GM21723 (cell line): ENCODE results near the gene TYW1.
"Not testable (repeated sequence)": the region's sequence is repeated elsewhere in the genome, so short reads cannot be mapped to it uniquely, and the experiment has no call there.

Experiments used
- ATAC-seq: cut with Tn5 transposase; IDR thresholded peaks from one replicate; pipeline ENCODE4 v1.9.1; 2021; ENCODE audit warnings: mild to moderate bottlenecking, moderate library complexity; ENCODE audit not compliant: unreplicated experiment

Gene TYW1

GRCh38 chr7:67236216-67236615, 239.6 kb downstream of the TYW1 start:
- ATAC-seq, result not testable (repeated sequence)

GRCh38 chr7:67242871-67243270, 246.2 kb downstream of the TYW1 start:
- not testable (repeated sequence) for ATAC-seq

GRCh38 chr7:67248364-67248763, 251.7 kb downstream of the TYW1 start:
- not testable (repeated sequence) for ATAC-seq

- no peak for ATAC-seq
These were observed 255.4 kb downstream of the TYW1 start for GRCh38 chr7:67251986-67252558.

DNA sequence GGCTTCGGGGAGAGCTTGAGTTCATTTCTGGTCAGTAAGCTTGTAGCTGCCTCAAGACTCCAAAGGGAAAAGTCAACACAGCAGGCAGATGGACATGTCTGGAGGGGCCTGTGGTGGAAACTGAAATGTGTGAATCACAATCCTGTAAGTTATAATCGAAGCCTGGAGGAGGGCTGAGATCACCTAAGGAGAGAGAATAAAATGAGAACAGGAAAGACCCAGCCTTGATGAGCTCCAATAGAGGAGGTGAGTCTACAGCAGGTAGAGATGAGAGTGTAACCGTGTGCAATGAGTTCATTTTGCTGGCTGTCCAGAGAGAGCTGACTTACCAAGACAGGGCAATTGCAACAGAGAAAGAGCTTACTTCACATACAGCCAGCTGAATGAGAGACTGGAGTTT, 258.4 kb downstream of the TYW1 start:
- ATAC-seq, result not testable (repeated sequence)

DNA sequence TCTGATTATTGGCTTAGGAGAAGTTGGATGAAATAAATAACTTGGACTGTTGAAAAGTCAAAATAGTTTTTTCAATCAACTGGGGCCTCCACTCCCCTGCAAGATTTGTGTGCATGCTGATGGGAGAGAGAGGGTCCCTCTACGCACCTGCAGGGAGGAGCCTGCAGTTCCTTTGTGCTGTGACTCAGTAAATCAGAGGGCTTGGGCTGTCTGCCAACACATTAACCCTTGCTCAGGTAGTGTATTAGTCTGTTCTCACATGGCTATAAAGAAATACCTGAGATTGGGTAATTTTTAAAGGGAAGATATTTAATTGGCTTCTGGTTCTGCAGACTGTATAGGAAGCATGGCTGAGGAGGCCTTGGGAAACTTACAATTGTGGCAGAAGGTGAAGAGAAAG, 261.1 kb downstream of the TYW1 start:
- not testable (repeated sequence) for ATAC-seq

GRCh38 chr7:67259363-67259762, 262.7 kb downstream of the TYW1 start:
- not testable (repeated sequence) for ATAC-seq

DNA sequence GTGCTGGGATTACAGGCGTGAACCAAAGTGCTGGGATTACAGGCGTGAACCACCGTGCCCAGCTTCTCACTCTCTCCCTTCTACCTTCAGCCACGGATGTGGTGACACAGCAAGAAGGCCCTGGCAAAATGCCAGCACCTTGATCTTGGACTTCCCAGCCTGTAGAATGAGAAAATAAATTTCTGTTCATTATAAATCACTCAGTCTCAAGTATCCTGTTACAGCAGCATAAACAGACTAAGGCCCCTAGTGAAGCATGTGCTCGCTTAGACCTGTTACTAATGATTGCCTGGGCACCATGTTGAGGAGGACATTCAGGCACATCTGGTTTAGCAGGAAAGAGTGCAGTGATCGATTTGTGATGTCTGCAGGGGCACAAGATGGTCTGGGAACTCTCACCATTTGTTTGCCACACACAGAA, 263.5 kb downstream of the TYW1 start:
- not testable (repeated sequence) for ATAC-seq

DNA sequence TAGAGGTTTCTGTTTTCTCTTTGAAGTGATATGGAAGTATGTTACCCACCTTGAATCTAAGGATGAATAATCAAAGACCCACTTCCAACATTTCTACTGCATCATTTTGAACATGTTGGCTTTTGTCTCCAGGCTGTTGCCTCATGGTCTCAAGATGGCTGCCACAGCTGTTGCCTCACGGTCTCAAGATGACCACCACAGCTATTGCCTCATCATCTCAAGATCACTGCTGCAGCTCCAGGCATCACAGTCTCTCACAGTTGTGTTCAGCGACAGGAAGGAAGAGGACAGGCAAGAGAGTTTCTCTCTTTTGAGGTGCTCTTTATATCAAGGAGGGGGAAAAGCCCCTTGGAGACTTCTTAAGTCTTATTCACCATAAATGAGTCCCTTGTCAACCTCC, 267.4 kb downstream of the TYW1 start:
- ATAC-seq, result not testable (repeated sequence)

DNA sequence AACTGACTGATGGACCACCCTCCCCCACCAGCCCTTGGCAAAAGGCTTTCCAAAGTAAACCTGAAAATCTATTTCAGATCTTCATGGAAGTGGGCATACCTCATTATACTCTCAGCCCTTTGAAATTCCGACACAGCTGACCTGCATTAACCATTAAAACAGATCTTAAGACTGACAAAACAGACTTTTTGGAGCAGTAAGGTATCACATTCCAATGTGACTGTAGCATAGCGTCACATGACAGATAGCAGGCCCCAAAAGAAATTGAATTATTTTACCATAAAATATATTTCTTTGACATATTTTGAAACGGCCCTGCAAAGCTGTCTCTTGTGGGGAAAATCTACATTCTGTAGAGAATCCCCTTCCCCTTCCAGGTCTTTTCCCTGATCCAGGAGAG, 269.4 kb downstream of the TYW1 start:
- not testable (repeated sequence) for ATAC-seq

- ATAC-seq, result no peak
These were observed 271.3 kb downstream of the TYW1 start for GRCh38 chr7:67267914-67268313.

DNA sequence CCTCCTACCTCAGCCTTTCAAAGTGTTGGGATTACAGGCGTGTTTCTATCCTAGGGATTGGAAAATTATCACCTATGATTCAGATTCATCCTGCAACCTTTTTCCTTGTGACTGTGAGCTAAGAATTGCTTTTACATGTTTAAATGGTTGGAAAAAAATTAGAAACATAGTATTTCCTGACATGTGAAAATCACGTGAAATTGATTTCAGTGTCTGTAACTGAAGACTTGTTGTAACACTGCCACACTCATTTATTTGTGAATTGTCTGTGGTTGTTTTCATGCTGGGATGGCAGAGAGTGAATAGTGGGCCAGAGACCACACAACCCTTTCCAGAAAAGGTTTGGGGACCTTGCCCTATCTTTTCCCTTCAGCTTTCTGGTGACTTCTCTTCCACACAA, 273.3 kb downstream of the TYW1 start:
- ATAC-seq, result not testable (repeated sequence)
